ENCODE results near the gene OSMR. TPM values are rescaled to one million over a fixed set of nuclear protein-coding genes. Genes with fewer than 3 reads are reported as not detected.

Gene OSMR
- total RNA-seq, 1 experiment from 2014 or later = 18.8 TPM

GRCh38 chr5:38940230-38940858, 94.5 kb downstream of the OSMR start:
- in situ Hi-C loops (cut with HindIII; ENCODE audit: low pct_unique_long_range_greater_than_20kb, low sequenced_read_pairs) = no loop called here

GRCh38 chr5:38941912-38942311, 96.1 kb downstream of the OSMR start:
- in situ Hi-C loops (cut with HindIII; ENCODE audit: low pct_unique_long_range_greater_than_20kb, low sequenced_read_pairs) = no loop called here
- DNase-seq (ENCODE audit: low read depth) = no peak

More at GRCh38 chr5:38940230-38940858, 94.5 kb downstream of the OSMR start:
- no peak for DNase-seq (ENCODE audit: low read depth)

- in situ Hi-C loops (cut with HindIII; ENCODE audit: low pct_unique_long_range_greater_than_20kb, low sequenced_read_pairs) = no loop called here
- no peak for DNase-seq (ENCODE audit: low read depth)
Observed at GRCh38 chr5:38944282-38944681, 98.5 kb downstream of the OSMR start.

GRCh38 chr5:38948501-38948900, 102.7 kb downstream of the OSMR start:
- in situ Hi-C loops (cut with HindIII; ENCODE audit: low pct_unique_long_range_greater_than_20kb, low sequenced_read_pairs) = no loop called here
- no peak for DNase-seq (ENCODE audit: low read depth)

- DNase-seq (ENCODE audit: low read depth) = no peak
- in situ Hi-C loops (cut with HindIII; ENCODE audit: low pct_unique_long_range_greater_than_20kb, low sequenced_read_pairs) = no loop called here
Observed at GRCh38 chr5:38953426-38954012, 107.7 kb downstream of the OSMR start.

GRCh38 chr5:38961691-38962090, 115.9 kb downstream of the OSMR start:
- in situ Hi-C loops (cut with HindIII; ENCODE audit: low pct_unique_long_range_greater_than_20kb, low sequenced_read_pairs) = no loop called here

GRCh38 chr5:38968665-38969064, 122.9 kb downstream of the OSMR start:
- in situ Hi-C loops (cut with HindIII; ENCODE audit: low pct_unique_long_range_greater_than_20kb, low sequenced_read_pairs) = no loop called here
- no peak for DNase-seq (ENCODE audit: low read depth)

More at GRCh38 chr5:38961691-38962090, 115.9 kb downstream of the OSMR start:
- no peak for DNase-seq (ENCODE audit: low read depth)

GRCh38 chr5:38978036-38978435, 132.2 kb downstream of the OSMR start:
- DNase-seq (ENCODE audit: low read depth) = no peak
- in situ Hi-C loops (cut with HindIII; ENCODE audit: low pct_unique_long_range_greater_than_20kb, low sequenced_read_pairs) = no loop called here

GRCh38 chr5:38979535-38979934, 133.7 kb downstream of the OSMR start:
- no peak for DNase-seq (ENCODE audit: low read depth)
- in situ Hi-C loops (cut with HindIII; ENCODE audit: low pct_unique_long_range_greater_than_20kb, low sequenced_read_pairs) = no loop called here

Other genes starting within 250 kb of the OSMR start
- gene RICTOR, start 228.4 kb downstream of the OSMR start, total RNA-seq (2014; rRNA removed; shearing (Covaris generic); ENCODE audit: low replicate concordance) = 3.8 and 7.3 TPM in 2 replicates

Measured in Caki2 (cell line).